DMS114 treated with DMSO at 0.1 percent for 48 hours (cell line): ENCODE data around the gene L3MBTL4.
"Not testable (repeated sequence)": the region's sequence is repeated elsewhere in the genome, so short reads cannot be mapped to it uniquely, and the experiment has no call there.

Experiments
- DNase-seq: peaks from one replicate; lab custom pipeline; 2025; ENCODE audit not compliant: unreplicated experiment; lab: John Stamatoyannopoulos, UW

Gene L3MBTL4

DNA sequence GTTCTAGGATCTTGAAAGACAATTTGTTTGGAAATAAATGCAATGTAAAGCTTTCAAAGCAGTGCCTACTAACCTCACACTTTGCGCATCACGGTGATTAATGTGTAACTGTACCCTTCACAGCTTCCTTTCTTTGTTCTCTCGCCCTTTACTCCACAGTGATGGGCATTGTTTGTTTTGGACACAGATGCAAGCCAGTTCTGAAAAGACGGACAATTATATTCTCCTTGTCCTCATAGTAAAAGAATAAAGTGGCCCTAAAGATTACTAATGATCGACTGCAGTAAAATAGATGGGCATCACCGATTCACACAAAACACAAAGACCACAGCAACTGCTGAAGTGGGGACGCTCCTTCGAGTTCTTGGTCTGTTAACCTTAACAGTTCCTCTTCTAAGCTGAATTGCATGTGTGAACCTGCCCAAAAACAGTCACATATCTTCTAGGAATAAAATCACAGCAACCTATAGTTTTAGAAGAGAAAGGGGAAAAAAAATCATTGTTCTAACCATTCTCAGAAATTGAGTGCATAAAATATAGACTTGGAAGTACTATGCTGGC is 7.7 kb downstream of the L3MBTL4 start:
- no peak for DNase-seq

DNA sequence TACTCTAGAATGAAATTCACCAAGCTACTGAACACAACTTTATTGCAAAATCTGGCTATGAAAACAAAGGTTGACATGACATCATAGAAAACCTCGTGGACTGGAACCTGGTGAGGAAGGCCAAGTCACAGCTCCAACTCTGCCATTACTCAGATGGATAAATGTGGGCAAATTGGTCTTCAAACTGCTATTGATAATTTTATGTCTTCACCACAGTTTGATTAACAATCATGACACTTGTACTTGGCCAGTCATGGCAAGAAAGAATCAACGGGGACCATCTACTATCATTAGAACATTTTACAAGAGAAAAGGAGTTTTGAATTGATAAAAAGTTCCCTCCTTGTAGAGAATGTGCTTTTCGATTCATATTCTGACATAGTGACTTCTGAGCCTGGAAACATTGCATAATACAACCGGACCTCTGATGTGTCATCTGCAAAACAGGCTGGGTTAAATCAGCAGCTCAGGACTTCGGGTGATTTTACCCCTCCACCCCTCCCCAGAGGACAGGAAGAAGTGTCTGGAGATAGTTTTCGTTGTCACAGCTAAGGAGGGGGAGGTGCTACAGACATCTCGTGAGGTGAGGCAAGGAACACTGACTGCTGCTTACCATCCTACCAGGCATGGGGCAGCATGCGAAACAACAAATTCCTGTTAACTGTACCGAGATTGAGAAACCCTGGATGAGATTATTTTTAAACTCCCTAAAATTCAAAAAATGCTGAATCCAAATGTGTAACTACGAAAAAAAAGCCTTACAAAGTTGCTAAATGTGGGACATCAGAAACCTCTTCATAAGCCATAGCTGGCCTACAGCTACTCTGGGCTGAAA is 8.4 kb downstream of the L3MBTL4 start:
- no peak for DNase-seq

DNA sequence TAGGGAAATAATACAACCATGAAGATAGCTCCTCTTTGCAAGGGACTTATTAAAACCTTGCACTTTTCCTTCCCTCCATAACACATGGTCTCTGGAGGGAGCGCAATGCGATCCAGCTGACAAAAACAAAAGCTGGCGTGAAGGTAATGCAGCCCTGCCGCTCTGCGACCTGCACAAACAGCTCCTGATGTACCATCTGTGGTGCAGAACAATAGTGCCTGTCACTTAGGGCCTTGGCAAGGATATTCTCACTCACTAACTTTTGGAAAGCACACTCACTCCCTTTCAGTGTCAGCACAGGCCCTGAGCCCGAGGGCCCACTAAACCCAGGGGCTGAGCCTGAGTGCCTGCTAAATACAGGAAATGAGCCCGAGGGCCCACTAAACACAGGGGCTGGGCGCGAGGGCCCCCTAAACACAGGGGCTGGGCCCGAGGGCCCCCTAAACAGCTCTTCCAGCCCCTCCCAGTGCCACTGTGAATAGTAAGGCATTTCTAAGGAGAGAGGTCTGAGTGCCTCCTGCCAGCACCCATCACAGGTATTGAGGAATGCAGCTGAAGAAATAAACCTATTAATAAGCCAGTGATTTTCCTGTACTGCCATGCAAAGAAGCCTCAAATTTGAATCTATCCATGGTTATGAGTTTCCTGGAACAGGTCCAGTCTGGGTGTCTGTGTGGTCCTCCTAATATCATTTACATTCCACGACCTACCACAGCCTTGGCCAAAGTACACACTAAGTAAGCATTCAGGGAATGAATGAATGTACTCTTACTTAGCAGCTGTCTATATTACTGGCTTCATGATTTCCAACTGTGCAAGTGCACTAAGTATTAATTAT is 9.3 kb downstream of the L3MBTL4 start:
- DNase-seq = no peak

GRCh38 chr18:6404834-6405233 is 9.9 kb downstream of the L3MBTL4 start:
- no peak for DNase-seq

DNA sequence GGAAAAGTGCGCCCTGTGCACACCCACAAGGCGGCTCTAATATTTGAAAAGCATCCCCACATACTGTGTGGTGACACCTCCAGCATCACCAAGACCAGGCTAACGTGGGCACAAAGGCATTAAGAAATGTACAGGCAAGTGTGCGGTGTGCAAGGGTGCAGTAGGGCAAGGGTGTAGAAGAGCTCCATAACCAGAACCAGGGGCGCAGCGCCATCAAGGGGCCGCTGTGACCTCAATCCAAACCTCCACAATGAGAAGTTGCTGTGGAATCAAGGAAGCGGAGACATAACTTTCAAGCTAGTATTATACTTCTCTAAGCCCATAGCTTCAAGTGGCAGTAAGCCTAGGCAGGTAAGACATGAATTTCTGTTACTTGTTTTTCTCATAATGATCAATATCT is 13.0 kb downstream of the L3MBTL4 start:
- no peak for DNase-seq

GRCh38 chr18:6399776-6400175 is 14.9 kb downstream of the L3MBTL4 start:
- no peak for DNase-seq

DNA sequence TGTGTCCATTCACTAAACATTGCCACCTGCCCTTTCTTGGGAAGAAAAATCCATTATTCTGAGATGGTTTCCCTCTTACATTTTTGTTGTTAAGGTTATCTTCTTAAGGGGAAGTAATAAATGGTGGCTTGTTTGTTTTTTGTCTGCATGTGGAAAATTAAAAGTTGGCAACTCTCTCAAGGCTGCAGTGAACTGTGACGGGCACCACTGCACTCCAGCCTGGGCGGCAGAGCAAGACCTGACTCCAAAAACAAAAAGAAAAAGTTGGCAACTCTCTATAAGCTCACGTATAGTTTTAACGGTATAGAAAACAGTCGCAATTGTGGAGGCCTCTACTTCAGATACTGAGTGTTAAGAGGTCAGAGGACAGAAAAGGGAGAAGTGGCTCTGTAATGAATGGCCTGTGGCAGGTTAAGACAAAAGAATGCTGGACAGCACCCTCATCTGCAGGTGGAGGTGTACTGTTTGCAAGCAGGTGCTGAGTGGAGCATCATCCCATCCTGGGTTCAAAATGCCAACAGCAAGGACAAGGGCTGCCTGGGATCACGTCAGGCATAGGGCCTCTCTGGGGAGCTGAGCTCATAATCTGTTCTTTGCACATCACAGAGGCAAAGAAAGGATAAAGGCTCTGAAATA is 16.7 kb downstream of the L3MBTL4 start:
- no peak for DNase-seq

GRCh38 chr18:6396847-6397246 is 17.9 kb downstream of the L3MBTL4 start:
- no peak for DNase-seq

GRCh38 chr18:6396276-6396675 is 18.4 kb downstream of the L3MBTL4 start:
- DNase-seq = no peak

GRCh38 chr18:6389005-6389404 is 25.7 kb downstream of the L3MBTL4 start:
- no peak for DNase-seq

GRCh38 chr18:6382963-6383362 is 31.7 kb downstream of the L3MBTL4 start:
- DNase-seq = no peak

DNA sequence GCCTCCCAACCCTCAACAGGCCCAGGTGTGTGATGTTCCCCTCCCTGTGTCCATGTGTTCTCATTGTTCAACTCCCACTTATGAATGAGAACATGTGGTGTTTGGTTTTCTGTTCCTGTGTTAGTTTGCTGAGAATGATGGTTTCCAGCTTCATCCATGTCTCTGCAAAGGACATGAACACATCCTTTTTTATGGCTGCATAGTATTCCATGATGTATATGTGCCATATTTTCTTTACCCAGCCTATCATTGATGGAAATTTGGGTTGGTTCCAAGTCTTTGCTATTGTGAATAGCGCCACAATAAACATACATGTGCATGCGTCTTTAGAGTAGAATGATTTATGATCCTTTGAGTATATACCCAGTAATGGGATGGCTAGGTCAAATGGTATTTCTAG is 37.2 kb downstream of the L3MBTL4 start:
- DNase-seq = not testable (repeated sequence)

GRCh38 chr18:6376433-6377229 is 38.1 kb downstream of the L3MBTL4 start:
- no peak for DNase-seq

- DNase-seq = no peak
Observed at GRCh38 chr18:6374935-6375529, 39.7 kb downstream of the L3MBTL4 start.

DNA sequence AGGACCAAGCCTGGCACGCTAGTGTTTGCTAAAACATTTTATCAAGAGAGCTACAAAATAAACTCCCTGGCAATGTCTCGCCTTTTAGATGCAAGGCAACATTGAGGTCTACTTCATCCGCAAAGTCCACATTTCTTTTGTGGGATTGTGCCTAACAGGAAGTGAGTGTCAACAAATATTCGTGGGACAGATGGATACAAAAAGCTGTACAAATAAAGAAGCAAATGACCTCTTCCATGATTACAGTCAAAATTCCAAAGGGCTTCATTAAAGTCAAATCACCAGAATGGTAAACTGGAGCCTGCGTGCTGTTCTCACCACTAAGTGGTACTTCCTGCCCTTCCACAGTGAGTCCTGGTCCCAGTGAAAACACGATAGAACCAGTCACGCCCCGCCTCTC is 40.4 kb downstream of the L3MBTL4 start:
- no peak for DNase-seq

DNA sequence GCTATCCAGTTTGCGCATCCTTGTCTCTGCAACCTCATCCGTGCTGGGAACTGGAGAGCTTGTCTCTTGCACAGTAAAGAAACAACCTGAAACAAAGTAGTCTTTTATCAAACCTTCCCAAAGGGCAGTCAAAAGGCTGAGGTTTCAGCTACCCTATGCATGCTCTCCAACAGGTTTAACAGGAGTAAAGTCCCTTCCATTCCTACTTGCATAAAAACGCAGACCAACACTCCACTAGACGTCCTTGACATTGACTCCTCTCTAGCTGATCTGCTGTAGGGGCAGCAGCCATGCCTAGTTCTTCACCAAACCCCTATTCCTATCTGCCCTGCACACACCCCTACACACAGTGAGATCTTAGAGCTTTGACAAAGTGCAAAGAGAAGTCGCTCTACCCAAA is 41.5 kb downstream of the L3MBTL4 start:
- DNase-seq = no peak

DNA sequence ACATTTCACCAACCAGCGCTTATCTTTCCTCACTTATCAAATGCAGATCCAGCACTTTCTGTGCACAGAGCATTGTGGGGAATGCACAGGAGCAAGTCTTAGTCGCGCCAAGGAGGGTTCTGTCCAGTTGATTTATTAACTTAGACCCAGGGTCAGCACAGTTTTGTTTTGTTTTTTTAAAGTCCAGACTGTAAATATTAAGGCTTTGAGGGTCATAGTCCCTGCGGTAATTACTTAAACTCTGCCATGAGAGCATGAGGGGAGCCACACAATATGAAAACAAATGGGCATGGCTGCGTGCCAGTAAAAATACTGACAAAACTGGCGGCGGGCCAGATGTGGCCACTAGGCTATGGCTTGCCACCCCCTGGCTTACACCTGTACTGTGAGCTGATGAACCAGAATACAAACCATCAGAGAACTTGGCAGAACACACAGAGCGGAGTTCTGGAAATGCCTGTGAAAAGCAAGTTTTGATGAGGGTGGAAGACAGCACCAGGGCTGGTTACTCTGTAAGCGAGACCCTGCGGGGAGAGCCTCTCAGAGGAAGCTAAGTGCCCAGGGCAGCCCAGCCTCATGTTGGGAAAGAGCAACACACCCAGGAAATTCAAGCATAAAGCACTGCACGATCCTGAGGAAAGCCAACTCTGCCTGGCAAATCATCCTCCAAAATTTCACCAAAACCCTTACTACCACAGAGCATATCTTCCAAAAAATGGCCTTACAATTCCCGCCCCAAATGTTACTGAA is 43.6 kb downstream of the L3MBTL4 start:
- DNase-seq = no peak

DNA sequence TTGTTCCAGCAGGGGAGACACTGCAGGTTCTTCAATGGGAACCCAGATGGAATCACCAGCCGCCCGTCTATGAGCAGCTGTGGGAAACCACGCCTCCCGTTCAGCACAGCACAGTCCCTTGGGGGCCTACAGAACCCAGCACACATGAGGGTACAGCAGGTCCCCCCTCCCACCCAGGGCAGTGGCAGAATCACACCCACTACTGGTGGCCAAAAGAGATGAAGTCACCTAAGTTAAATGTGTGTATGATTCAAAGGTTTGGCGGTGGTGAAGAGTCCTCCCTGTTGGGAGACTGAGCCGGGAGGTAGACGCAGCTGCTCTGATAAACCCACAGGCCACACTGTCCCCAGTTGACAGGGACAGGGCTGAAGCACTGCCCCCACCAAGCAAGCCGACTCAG is 44.3 kb downstream of the L3MBTL4 start:
- DNase-seq = no peak

DNA sequence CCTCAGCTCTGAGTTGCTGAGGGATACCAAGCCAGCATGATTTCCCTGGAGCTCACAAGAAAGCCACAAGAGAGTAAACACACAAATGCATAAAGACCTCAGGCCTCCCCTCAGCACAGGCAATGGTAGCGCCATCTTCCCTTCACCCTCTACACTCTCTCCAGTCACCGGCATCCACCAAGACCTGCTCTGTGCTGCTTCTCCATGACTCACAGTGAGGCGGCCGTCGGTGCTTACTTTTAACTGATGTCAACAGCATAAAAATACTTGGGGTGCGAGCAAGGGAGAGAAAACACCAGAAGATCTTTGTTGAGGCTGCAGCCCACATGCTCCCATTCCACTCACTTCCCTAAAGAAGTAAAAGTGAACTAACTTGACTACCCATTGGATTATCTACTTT is 46.7 kb downstream of the L3MBTL4 start:
- DNase-seq = no peak

DNA sequence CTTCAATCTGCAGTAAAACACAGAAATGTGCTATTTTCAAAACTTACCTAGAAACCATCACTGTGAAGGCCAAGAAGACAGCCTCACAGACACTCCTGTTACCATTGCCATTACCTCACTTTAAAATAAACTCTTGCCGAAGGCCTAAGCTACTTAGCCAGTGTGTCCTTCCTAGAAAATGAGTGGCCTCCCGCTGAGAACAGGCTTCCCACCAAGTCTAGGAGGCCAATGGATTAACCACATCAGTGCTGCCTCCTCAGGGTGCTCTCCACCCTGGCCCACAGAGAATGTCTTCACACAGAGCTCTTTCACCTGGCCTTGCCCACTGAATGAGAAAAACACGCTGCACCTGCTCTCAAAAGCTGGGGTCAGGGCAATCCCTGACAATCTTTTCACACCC is 47.5 kb downstream of the L3MBTL4 start:
- DNase-seq = no peak
